Suppressor macrophage treated with lipopolysaccharide for 1 hour (primary cell): Measurements from ENCODE around the gene DPM2.

Source experiments
- DNase-seq, 3 donors: peaks; one replicate each; pipeline ENCODE4 v3.0.0-alpha.2; 2020 to 2022

DPM2 gene

GRCh38 chr9:127934248-127934647, 3.4 kb downstream of the DPM2 start:
- DNase-seq, result no peak

DNA sequence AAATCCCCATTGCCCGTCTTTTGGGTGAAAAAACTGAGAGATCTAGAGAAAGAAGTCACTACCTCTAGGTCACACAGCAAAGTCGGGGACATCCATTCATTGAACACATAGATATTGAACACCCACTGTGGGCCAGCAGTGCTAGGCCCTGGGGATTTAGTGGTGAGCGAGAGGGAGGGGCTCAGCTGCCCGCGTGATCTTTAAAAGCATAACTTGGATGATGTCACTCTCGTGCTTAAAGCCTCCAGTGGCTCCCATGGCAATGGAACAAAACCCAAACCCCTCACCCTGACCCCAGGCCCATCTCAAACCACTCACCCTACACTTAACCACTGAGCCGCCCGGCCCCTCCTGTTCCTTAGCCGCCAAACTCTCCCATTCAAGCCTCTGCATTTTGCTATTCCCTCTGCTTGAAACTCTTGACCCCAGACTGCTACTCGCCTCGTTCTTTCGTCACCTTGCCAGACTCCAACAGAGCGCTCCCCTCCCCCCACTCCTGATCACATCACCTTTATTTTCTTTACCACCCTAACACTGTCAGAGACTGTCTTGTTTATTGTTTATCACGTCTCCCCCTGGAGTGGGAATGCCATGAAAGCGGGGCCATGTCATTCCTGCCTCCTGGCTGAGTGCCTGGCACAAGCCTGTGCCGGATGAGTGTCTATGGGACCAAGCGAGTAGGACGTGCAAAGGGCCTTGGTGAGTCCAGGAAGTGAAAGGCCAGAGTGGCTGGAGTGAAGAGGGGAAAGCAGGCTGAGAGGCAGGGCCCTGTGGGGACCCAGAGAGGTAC, 6.4 kb downstream of the DPM2 start:
- DNase-seq, result peak; percentile 43 to 50 (median 43)

DNA sequence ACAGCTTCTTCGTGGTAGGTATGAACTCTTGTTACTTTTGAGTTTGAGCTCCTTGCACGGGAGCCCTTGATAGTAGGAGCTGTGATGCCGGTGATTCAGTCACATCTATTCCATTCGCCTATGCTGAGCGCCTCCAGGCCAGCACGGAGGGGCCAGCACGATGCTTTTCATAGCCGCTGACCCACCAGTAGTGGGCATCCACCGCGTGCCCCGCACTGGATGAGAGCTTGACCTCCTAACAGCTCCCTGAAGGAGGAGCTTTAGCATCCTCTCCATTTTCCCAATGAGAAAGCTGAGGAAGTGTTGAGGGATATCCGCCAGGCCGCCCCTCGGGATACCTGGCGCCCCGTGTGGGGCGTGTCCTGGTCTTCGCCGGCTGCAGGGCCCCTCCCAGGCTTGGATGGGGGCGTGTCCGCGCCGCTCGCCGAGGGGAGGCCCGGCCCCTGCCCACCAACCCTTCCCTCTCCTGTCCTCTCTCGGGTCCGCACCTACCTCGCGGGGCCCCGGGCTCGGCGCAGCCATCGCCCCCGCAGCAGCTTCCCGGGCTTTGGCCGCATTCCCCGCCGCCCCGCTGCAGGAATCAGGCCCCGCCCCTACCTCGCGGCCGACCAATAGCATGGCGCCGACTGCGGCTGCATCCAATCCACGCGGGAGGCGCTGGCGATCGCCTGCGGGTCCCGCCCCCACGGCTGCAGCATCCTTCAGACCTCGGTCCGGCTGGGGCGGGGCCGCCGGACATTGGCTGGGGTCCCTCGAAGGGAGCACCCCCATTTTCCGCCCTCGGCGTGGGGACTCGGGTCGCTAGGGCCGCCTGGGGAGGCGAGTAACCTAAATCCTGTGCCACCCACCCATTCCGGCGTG, 7.2 kb downstream of the DPM2 start, which contains the start of gene PIP5KL1:
TSS of gene PIP5KL1 (minus strand) at position 547 of the 861 bp plus-strand sequence. CDS start at position 522, 25 bp downstream.
- DNase-seq, result peak; percentile 83 to 92 (median 85)

DNA sequence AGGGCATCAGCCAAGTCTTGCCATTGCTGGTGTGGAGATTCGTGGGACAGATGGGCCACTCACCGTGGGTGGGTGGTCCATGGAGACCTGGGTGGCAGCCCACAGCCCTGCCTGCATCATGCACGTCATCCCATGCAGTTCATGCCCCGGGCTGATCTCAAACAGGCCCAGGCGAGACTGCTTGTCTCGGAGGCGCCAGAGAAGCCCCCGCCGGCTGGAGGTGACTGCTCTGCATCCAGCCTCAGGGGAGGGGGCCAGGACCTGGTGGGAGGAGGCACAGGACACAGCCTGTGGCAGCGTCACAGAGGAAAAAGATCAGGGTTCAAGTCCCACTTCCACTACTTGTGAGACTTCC, 8.1 kb downstream of the DPM2 start:
- DNase-seq, result no peak

GRCh38 chr9:127928676-127929624, 8.7 kb downstream of the DPM2 start:
- no peak for DNase-seq

DNA sequence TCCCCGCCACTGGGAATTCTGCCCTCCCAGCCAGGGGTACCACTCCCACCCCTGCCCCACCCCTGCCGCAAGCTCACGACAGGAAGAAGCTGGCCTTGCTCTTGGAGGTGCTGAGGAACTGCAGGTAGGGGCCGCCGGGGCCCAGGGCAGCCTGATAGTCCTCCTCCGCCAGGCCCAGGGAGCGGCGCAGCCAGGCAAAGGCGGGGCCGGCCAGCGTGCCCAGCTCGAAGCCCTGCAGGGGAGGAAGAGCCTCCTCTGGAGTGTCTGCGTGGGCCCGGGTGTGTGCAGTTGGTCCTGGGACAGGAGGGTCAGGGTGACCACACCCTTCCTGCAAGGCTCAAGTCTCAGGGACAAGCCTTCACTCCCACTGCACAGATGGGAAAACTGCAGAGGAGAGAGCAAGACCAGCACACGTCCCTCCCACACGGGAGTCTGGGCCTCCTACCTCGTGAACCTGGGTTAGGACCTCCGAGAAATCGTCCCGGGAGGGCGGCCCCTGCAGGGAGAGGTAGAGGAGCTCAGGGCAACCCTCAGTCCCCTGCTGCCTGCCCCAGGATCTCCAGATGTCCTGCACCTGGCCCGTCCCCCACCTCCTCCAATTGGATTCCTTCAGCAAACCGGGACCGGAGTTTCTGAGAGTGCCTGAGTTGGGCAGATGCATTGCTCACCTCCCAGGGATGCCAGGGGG, 9.5 kb downstream of the DPM2 start:
- peak in 1 of 3 donors; percentile 46 for DNase-seq

GRCh38 chr9:127927201-127927987, 10.3 kb downstream of the DPM2 start:
- no peak for DNase-seq

DNA sequence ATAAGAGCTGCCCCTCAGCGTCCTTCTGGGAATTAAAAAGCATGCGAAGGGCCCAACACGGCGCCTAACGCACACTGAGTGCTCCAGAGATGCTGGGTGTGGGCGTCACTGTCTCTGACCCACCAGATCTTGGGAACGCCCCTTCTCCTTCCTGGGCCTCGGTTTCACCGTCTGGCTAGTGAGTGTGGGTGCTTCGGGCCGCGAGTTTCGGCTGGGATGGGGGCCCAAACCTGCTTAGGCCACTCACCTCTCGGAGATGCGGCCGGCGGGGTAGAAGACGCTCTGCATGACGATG, 10.8 kb downstream of the DPM2 start:
- DNase-seq, result no peak

DNA sequence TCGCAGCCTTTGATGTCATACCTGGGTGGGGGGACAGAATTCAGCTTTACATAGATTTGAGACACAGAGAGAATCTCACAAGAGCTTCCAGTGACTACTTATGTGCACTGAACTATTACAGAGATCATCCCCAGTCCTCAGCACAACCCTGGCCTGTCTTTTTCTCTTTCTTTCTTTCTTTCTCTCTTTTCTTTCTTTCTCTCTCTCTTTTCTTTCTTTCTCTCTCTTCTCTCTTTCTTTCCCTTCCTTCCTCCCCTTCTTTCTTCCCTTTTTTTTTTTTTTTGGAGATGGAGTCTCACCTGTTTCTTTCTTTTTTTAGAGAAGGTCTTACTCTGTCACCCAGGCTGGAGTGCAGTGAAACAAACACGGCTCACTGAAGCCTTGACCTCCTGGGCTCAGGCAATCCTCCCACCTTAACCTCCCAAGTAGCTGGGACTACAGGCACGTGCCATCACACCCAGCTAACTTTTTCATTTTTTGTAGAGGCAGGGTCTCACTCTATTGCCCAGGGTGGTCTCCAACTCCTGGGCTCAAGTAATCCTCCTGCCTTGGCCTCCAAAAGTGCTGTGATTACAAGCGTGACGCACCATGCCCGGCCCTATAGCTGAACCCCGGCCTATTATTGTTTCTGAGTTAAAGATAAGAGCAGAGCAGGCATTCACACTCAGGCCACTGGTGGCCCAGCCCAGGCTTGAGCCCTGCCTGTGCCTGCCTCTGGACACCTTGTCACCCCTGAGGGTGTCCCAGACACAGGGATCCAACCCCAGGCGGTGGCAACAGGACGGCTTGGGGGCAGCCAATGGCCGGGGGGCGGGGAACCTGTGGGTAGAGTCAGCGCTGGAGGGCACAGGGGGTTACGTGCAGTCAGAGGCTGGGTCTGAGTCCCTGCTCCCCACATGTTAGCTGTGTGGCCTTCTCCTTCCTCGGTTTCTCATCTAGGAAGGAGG, 11.4 kb downstream of the DPM2 start:
- DNase-seq, result no peak

DNA sequence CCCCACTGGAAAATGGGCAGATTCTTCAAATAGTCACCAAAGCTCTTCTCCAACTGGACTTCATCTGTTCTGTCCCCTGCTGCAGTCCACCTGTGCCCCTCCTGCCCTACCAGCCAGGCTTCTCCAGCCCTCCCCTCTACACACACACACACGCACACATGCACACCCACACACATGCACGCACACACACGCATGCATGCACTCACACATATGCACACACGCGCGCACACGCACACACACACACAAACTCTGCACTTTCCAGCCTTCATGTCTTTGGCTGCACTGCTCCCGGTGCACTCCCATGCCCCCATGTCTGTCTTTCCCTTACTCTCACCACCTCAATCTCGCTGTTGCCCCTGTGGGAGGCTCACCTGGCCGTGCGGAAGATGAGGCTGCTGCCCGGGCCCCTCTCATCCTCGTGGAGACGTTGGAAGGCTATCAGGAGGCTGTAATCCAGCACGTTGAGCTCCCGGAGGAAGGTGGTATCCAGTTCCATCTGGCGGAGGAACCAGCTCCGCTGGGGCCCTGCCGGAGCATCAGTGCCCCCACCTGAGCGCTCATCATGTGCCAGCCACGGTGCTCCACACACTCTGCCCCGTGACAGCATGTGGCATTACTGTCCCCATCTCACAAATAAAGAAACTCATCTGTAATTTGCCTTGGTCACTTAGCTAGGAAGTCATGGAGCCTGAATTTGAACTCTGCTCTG, 12.8 kb downstream of the DPM2 start:
- DNase-seq, result no peak

GRCh38 chr9:127923771-127924170, 13.9 kb downstream of the DPM2 start:
- DNase-seq, result no peak

GRCh38 chr9:127923046-127923445, 14.6 kb downstream of the DPM2 start:
- DNase-seq, result no peak

GRCh38 chr9:127921557-127922120, 16.0 kb downstream of the DPM2 start:
- DNase-seq, result peak; percentile 66 to 83 (median 76)

GRCh38 chr9:127920794-127921193, 16.9 kb downstream of the DPM2 start:
- no peak for DNase-seq

DNA sequence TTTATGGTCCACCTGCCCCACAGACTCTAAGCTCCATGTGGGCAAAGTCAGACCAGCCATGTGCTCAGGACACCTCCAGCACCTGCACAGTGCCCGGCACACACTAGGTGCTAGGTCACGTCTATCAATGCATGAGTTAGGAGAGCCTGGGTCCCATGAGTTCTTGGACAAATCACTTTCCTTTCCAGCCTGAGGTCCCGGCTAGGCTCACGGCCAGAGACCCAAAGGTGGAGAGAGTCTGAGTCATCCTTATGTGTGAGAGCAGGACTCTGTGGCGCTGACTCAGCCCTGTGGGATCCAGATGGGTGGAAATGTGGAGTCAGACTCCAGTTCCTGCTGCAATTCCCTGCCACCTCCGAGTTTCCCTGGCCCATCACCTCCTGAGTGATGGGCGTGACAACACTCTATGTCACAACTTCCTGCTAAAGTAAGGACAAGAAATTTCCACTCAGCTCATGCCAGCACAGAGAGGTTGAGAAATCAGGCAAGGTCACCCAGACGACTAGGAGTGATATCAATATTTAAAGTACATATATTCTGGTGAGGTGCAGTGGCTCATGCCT, 18.3 kb downstream of the DPM2 start:
- DNase-seq, result peak; percentile 95 to 96 (median 95)

DNA sequence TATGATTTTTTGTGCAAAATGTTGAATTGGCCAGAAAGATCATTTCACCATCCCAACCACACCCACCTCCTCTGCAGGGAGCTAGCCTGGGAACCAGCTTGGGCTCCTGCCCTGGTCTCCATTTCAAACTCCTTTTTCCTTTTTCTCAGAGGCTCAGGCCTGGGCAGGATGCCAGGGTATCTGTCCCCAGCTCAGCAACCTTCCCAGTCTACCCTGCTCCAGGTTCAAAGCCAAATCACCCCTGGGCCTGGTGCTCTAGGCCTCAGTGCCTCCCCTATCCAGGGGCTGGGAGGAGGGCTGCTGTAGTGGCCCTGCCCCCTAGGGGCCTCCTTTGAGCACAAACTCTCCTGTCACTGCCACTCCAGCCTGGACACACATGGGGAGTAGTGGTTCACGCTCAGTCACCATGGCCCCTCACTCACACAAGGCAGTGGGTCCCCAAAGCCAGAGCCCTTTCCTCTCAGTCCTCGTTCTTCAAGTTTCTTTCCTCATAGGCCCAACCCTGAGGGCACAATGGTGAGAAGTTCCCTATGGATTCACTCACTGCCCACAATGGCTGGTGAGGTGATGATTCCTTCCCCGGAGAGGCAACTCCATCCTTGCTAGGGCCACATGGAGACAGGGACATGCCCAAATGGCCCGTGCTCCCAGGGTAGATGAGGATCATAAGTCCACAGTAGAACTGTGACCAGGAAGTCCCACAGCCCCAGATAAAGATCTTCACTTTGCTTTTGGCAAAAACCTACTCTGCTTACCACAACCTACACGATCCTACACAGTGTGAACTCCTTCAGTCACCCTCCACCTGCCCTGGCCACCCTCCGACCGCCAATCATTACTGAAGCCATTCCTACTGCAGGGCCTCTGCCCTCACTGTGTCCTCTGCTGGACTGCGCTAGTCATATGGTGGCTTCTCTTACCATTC, 19.2 kb downstream of the DPM2 start:
- DNase-seq, result peak in 1 of 3 donors; percentile 26

GRCh38 chr9:127917603-127918002, 20.1 kb downstream of the DPM2 start:
- DNase-seq, result peak; percentile 41 to 56 (median 55)
